Fibroblast of lung (primary cell): Measurements from ENCODE around the gene WIPI1.

Experiments
- CTCF ChIP-seq, 2 donors: IDR thresholded peaks in 1 of 2; conservative IDR thresholded peaks in 1 of 2; 1 replicate in 1 of 2; 2 replicates in 1 of 2; pipeline ENCODE4 v1.5.1; 2011 to 2012; ENCODE audit warnings: low read length in 2 of 2, control low read depth in 1 of 2, inconsistent platforms in 1 of 2, low read depth in 1 of 2, mild to moderate bottlenecking in 1 of 2
- EZH2 ChIP-seq: IDR thresholded peaks from 2 replicates; pipeline ENCODE4 v1.5.1; 2012; ENCODE audit warnings: low read length, control low read depth, mild to moderate bottlenecking; ENCODE audit errors: missing control alignments

GRCh38 chr17:68427575-68427974 is 29.7 kb downstream of the WIPI1 start:
- TF ChIP-seq CTCF (conservative IDR thresholded peaks at IDR 0.05 in 1 of 2, IDR thresholded peaks at IDR 0.05 in 1 of 2; ENCODE audit: low read depth in 1 of 2, low read length in 2 of 2): no peak
- no peak for TF ChIP-seq EZH2
